ENCODE measurements around the gene C4A.
"Not testable (repeated sequence)": the region's sequence is repeated elsewhere in the genome, so short reads cannot be mapped to it uniquely, and the experiment has no call there.

The C4A gene

DNA sequence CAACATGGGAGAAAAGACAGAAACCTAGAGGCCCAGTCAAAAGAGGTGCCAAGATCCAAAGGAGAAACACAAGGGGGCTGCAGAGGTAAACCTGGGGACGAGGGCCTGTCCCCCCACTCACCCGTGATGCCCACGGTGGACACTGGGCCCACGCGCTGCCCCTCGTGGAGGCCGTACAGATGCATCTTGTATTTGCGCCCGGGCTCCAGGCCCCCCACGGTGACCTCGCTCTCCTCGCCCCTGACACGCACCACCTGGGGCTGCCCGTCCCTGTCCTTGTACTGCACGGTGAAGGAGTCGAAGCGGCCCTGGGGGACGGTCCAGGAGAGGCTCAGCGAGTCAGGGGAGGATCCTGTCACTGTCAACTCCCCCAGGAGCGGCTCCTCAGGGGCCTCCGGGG lies 67.3 kb downstream of the C4A start:
- not testable (repeated sequence) for DNase-seq (ENCODE audit: low read depth in 2 of 2)

DNA sequence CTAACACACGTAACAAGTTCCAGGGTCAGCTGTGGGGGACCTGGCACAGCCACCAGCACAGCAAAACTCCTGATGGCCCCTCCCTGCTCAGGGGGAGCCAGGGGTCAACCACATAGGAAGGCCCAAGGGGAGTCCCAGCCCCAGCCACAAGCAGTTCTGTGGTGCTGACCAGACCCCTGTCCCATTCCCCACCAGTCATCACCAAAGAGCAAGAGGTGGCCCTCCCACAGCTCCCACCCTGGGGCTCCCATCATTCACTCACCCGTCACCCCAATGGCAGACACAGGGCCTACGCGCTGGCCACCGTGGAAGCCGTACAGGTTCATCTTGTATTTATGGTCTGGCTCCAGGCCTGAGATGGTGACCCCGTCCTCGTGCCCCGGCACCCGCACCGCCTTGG lies 67.9 kb downstream of the C4A start:
- not testable (repeated sequence) for DNase-seq (ENCODE audit: low read depth in 2 of 2)

DNA sequence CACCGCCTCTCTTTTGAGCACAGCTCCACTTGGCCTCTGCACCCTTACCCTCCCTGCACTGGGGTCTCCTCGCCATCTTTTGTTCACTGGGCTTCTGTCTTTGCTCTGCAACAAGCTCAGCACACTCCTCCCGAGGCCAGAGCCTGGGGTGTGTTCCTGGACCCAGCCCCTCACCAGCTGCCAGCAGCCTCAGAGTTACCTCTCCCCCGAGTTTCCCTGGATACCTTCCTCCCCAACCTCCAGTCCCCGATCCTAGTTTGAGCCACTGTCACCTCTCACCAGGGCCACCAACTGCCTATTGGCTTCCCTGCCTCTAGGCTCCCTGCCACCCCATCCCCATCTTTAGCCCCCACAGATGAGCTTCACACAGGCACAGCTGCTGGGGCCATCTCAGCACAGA lies 68.7 kb downstream of the C4A start:
- DNase-seq (ENCODE audit: low read depth in 2 of 2) = no peak

Data from stimulated activated CD8-positive, alpha-beta memory T cell treated with anti-CD3 and anti-CD28 coated beads, Interleukin-2, amount 100 ng/mL, for 48 hours (primary cell).